ENCODE results near the gene SKA2.
"Not testable (repeated sequence)": the region's sequence is repeated elsewhere in the genome, so short reads cannot be mapped to it uniquely, and the experiment has no call there.

The SKA2 gene

DNA sequence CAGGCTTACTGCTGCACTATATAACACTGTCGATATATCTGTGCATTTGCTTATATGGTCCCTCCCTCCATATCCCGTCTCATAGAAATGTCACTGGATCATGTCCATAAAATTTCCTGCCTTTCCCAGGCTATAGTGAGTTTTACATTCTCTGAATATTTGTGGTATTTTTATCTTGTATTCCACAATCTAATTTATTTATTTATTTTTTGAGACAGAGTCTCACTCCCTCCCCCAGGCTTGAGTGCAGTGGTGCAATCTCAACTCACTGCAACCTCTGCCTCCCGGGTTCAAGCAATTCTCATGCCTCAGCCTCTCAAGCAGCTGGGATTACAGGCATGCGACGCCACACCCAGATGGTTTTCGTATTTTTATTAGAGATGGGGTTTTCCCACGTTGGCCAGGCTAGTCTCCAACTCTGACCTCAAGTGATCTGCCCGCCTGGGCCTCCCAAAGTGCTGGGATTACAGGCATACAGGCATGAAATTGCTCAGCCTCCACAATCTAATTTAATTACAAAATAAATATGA lies 61.2 kb downstream of the SKA2 start:
- DNase-seq, result no peak

DNA sequence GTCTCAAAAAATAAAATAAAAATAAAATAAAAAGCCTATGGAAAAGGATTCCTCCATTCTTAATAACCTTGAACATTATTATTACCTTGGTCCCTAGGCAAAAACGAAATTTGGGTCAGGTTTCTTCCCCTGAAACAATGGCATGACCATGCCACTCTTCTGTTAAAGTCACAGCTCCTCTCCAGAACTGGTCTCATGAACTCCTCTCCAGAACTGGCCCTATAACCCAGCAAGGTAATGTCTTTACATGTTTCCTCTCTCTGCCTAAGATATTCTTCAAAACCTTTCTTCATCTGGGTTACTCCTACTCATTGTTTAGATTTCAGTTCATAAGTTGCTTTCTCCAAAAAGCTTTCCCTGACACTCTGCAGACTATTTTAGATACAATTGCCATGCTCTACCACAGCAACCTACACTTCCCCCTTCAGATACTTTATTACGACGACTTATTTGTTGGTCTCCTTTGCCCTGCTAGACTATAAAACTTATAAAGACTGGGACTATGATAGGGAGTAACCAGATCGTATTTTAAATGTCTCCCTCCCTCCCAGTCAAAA lies 61.8 kb downstream of the SKA2 start:
- no peak for DNase-seq

DNA sequence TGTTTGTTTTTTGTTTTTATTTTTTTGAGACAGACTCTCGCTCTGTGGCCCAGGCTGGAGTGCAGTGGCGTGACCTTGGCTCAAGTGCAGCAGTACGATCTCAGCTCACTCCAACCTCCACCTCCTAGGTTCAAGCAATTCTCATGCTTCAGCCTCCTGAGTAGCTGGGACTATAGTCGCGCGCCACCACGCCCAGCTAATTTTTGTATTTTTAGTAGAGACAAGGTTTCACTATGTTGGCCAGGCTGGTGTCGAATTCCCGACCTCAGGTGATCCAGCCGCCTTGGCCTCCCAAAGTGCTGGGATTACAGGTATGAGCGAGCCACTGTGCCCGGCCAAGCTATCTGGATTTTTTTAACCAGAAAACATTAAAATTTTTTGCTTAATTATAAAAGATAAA lies 64.4 kb downstream of the SKA2 start:
- DNase-seq, result not testable (repeated sequence)

DNA sequence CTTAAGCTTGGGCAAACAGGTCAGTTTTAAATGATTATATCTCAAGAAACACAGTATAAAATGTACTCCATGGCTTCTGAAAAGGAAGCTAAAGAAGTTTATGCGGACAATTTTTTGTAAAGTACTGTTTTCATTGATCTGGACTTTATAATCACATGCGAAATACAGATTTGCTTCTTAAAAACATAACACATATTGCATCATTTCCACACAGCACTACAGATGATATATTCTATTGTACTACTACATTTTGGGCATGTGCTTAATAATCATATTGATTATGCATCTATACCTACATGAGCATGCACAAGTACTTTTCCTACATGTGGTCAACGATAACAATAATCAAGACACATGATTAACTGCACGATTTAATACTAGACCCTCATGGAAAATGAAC lies 70.8 kb downstream of the SKA2 start:
- no peak for DNase-seq

DNA sequence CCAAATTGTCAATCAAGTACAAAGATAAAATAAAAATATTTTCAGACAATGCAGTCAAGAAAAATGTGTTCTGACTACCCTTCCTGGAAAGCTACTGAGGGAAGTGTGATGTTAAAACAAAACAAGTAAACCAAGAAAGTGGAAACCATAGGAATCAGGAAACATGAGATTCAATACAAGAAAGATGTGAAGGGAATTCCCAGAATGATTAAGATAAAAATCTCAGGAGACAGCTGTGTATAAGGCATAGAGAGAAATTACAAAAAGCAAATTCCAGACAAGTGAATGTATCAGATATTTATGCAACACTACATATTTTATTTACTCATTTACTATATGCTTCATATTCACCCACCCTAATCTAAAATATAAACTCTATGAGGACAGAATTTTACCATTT lies 80.5 kb downstream of the SKA2 start:
- no peak for DNase-seq

DNA sequence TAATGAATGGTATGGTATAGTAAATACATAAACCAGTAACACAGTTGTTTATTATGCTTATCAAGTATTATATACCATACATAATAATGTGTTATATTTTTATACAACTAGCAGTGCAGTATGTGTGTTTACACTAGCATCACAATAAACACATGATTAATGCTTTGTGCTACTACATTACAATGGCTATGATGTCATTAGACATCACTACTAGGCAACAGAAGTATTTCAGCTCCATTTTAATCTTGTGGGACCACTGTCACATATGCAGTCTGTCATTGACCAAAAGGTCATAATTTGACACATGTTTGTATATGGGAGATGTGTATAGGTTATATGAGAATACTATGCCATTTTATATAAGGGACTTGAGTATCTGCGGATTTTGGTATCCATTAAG lies 81.0 kb downstream of the SKA2 start:
- no peak for DNase-seq

DNA sequence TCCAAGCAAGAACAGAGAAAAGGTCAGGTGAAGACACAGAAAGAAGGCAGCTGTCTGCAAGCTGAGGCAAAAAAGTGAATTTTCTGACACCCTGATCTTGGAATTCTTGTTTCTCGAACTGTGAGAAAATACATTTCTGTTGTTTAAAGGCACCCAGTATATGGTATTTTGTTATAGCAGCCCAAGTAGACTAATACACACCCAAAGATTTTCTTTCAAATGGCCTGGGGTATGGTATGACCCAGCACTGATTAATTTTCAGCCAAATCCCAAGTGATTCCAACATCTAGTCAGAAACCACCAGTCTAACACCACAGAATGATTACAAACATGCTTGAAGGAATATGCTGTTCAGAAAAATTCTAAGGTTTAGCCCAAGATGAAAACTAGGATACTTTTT lies 85.1 kb downstream of the SKA2 start:
- DNase-seq, result no peak

DNA sequence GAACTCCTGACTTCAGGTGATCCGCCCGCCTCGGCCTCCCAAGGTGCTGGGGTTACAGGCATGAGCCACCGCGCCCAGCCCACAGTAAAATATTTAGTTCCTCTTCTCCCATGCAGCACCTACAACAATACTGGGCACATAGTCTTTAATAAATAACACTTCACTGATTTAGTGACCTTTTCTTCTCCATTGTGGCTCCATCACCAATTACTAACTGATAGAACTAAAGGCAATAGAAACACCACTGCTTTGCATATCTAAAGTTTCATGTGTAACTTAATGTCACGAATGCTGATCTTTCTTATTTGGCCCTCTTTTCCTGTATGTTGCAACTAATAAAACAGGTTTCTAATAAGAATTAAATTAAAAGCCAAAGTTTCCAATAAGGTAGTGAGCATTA lies 87.2 kb downstream of the SKA2 start:
- DNase-seq, result no peak

DNA sequence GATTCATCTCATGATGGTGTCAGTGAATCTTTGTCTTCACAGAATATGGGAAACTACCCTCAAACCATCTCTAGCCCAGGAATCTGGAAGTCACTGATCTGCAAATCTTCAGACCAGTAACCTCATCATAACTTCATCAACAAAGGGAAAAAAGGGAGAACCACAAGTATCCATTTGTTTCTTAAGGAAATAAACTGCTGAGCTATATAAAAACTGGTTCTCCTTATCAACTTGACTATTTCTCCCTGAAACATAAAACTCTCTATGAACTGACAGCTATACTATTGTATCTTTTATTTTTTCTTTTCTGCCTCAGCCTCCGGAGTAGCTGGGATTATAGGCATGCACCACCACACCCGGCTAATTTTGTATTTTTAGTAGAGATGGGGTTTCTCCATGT lies 87.6 kb downstream of the SKA2 start:
- no peak for DNase-seq

DNA sequence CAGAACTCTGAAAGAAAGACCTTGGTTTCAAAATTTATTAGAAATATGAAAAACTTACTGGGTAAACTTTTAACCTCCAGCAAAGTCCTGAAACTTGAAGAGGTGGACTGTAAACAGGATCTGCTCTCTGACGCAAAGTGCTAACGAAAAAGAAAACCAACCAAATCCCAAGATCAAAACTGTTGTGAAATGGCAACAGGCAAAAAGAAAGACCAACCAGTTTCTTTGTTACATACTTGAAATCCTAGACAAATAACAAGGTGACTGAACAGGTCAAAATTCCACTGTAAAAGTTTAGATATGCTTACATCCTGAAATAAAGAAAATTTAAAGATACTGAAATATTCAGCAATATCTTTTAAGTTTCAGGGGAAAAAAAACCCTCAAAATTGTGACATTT lies 92.5 kb downstream of the SKA2 start:
- no peak for DNase-seq
